ENCODE results near the gene SND1.

The SND1 gene

GRCh38 chr7:128017862-128018845 lies 366.2 kb downstream of the SND1 start:
- no peak for ATAC-seq
- Mint-ChIP-seq H3K4me3 (no peak overlapping the region), H3K4me1 (peaks cover 9% of the 10 kb centered on the region), H3K27me3 (no peaks in the 10 kb centered on the region), H3K27ac (no peak overlapping the region), H3K9me3 (no peaks in the 10 kb centered on the region), H3K36me3 (peaks cover 66% of the 10 kb centered on the region)

- Mint-ChIP-seq H3K27ac (no peak overlapping the region), H3K27me3 (no peaks in the 10 kb centered on the region), H3K4me3 (no peak overlapping the region), H3K36me3 (peaks cover 63% of the 10 kb centered on the region), H3K4me1 (peaks cover 9% of the 10 kb centered on the region), H3K9me3 (no peaks in the 10 kb centered on the region)
- no peak for ATAC-seq
Observed at GRCh38 chr7:128019288-128019687, 367.3 kb downstream of the SND1 start.

DNA sequence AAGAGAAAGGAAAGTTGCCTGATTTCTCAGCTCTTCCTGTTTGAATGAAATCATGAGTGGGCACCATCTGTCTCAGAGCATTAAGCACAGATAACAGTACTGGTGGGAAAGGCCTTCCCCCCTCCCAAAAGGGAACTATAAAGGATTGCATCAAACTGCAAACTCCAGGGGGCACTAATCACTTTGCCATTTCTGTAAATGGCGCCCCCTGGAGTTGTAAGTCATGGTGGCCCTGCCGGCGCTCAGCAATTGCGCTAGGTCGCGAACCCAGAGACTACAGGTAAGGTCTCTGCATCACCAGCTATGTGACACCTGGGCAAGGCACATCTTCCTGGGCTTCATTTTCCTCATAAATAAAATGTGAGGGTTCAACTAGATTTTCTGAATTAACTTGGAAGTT lies 368.2 kb downstream of the SND1 start:
- Mint-ChIP-seq H3K4me1 (peaks cover 9% of the 10 kb centered on the region), H3K36me3 (peaks cover 54% of the 10 kb centered on the region), H3K27ac (no peak overlapping the region), H3K27me3 (no peaks in the 10 kb centered on the region), H3K9me3 (no peaks in the 10 kb centered on the region), H3K4me3 (no peak overlapping the region)
- no peak for ATAC-seq

GRCh38 chr7:128021366-128021765 lies 369.4 kb downstream of the SND1 start:
- Mint-ChIP-seq H3K27me3 (no peaks in the 10 kb centered on the region), H3K27ac (no peak overlapping the region), H3K36me3 (peaks cover 61% of the 10 kb centered on the region), H3K4me3 (no peak overlapping the region), H3K4me1 (peaks cover 9% of the 10 kb centered on the region), H3K9me3 (no peaks in the 10 kb centered on the region)
- ATAC-seq = no peak

- H3K4me3 Mint-ChIP-seq = no peak overlapping the region
- peaks cover 15% of the 10 kb centered on the region for H3K4me1 Mint-ChIP-seq
- H3K27me3 Mint-ChIP-seq = no peaks in the 10 kb centered on the region
- peaks cover 61% of the 10 kb centered on the region for H3K36me3 Mint-ChIP-seq
- H3K9me3 Mint-ChIP-seq = no peaks in the 10 kb centered on the region
- no peak overlapping the region for H3K27ac Mint-ChIP-seq
- ATAC-seq = no peak
Observed at GRCh38 chr7:128022631-128023532, 370.9 kb downstream of the SND1 start.

DNA sequence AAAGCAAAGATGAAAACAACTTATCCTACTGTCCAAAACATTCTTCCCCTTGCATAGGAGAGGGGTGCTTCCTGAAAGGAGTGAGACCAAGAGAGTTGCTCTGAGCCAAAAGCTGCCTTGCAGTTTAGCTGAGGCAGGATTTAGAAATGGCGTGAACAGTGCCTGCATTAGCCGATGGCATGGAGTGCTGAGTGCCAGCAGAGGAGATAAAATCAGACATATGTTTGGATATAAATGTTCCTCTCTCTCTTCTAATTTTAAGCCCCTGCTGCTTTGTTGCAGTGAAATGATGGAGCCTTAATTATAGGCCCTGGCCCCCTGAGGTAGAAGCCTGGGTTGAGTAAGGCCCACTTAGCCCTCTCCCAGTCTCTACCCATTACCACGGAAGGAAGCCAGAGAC lies 372.2 kb downstream of the SND1 start:
- no peaks in the 10 kb centered on the region for H3K9me3 Mint-ChIP-seq
- H3K4me1 Mint-ChIP-seq = peaks cover 15% of the 10 kb centered on the region
- H3K4me3 Mint-ChIP-seq = no peak overlapping the region
- ATAC-seq = no peak
- no peak overlapping the region for H3K27ac Mint-ChIP-seq
- H3K27me3 Mint-ChIP-seq = no peaks in the 10 kb centered on the region
- H3K36me3 Mint-ChIP-seq = peaks cover 62% of the 10 kb centered on the region

GRCh38 chr7:128025380-128025779 lies 373.4 kb downstream of the SND1 start:
- H3K27me3 Mint-ChIP-seq = no peaks in the 10 kb centered on the region
- H3K27ac Mint-ChIP-seq = no peak overlapping the region
- peaks cover 65% of the 10 kb centered on the region for H3K36me3 Mint-ChIP-seq
- no peaks in the 10 kb centered on the region for H3K9me3 Mint-ChIP-seq
- no peak for ATAC-seq
- peaks cover 27% of the 10 kb centered on the region for H3K4me1 Mint-ChIP-seq
- H3K4me3 Mint-ChIP-seq = no peak overlapping the region

- no peaks in the 10 kb centered on the region for H3K27me3 Mint-ChIP-seq
- peaks cover 29% of the 10 kb centered on the region for H3K4me1 Mint-ChIP-seq
- H3K27ac Mint-ChIP-seq = no peak overlapping the region
- no peak overlapping the region for H3K4me3 Mint-ChIP-seq
- no peaks in the 10 kb centered on the region for H3K9me3 Mint-ChIP-seq
- H3K36me3 Mint-ChIP-seq = peaks cover 61% of the 10 kb centered on the region
- no peak for ATAC-seq
Observed at GRCh38 chr7:128025819-128026218, 373.8 kb downstream of the SND1 start.

GRCh38 chr7:128026551-128026950 lies 374.6 kb downstream of the SND1 start:
- Mint-ChIP-seq H3K4me1 (peaks cover 22% of the 10 kb centered on the region), H3K9me3 (no peaks in the 10 kb centered on the region), H3K27ac (no peak overlapping the region), H3K27me3 (no peaks in the 10 kb centered on the region), H3K36me3 (peaks cover 54% of the 10 kb centered on the region), H3K4me3 (no peak overlapping the region)
- no peak for ATAC-seq

DNA sequence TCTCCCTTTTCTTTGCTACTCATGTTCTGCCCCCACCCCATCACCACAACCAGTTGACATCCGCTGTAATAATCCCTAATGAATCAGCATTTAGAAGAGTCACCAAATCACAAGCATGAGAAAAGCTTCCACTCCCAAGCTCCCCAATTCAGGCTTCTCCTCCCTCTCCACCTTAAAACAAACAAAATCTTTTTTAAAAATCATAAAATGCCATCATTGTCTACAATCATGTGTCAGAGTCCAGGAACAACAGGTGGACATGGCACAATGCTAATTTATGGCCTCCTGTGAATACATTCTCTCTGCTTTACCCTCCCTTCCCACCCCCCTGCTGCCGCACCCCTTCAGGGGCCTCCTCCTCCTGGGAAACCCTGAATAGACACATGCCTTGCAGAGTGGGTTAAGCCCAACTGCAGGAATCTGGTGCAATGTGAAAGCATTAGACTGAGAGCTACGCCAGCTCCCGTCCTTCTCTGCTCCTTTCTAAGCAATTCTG lies 375.5 kb downstream of the SND1 start:
- peaks cover 48% of the 10 kb centered on the region for H3K36me3 Mint-ChIP-seq
- no peak for ATAC-seq
- H3K4me3 Mint-ChIP-seq = no peak overlapping the region
- H3K27ac Mint-ChIP-seq = no peak overlapping the region
- no peaks in the 10 kb centered on the region for H3K27me3 Mint-ChIP-seq
- H3K4me1 Mint-ChIP-seq = peaks cover 22% of the 10 kb centered on the region
- H3K9me3 Mint-ChIP-seq = no peaks in the 10 kb centered on the region

DNA sequence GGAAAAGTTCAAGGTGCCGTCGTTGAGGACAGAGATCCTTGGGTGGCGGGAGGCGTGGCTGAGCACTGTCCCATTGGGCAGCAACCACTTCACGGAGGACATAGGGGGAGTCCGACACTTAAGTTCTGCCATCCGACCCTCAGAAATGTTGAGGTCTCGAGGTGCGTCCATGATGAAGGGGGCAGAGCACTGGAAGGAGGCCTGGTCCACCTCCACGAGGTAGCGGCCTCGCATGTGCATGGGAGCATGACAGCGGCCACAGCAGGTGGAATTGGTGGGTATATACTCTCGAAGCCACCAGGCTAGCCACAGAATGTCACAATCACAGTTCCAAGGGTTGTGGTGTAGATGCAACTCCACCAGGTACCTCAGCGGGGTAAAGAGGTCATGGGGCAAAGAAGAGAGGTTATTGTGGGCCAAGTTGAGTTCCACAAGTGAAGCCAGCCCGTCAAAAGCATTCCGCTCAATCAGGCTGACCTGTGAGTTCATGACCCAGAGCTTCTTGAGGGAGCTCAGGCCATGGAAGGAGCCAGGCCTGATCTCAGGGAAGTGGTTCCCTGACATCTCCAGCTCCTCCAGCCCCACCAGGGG lies 377.5 kb downstream of the SND1 start:
- no peak overlapping the region for H3K27ac Mint-ChIP-seq
- H3K4me3 Mint-ChIP-seq = no peak overlapping the region
- peaks cover 35% of the 10 kb centered on the region for H3K36me3 Mint-ChIP-seq
- H3K4me1 Mint-ChIP-seq = peaks cover 30% of the 10 kb centered on the region
- H3K9me3 Mint-ChIP-seq = no peaks in the 10 kb centered on the region
- ATAC-seq = no peak
- H3K27me3 Mint-ChIP-seq = no peaks in the 10 kb centered on the region

GRCh38 chr7:128030263-128030653 lies 378.3 kb downstream of the SND1 start:
- no peak for ATAC-seq
- Mint-ChIP-seq H3K27me3 (no peaks in the 10 kb centered on the region), H3K9me3 (no peaks in the 10 kb centered on the region), H3K4me3 (peak overlapping the region; percentile 58), H3K27ac (no peak overlapping the region), H3K4me1 (peaks cover 34% of the 10 kb centered on the region), H3K36me3 (peaks cover 35% of the 10 kb centered on the region)

DNA sequence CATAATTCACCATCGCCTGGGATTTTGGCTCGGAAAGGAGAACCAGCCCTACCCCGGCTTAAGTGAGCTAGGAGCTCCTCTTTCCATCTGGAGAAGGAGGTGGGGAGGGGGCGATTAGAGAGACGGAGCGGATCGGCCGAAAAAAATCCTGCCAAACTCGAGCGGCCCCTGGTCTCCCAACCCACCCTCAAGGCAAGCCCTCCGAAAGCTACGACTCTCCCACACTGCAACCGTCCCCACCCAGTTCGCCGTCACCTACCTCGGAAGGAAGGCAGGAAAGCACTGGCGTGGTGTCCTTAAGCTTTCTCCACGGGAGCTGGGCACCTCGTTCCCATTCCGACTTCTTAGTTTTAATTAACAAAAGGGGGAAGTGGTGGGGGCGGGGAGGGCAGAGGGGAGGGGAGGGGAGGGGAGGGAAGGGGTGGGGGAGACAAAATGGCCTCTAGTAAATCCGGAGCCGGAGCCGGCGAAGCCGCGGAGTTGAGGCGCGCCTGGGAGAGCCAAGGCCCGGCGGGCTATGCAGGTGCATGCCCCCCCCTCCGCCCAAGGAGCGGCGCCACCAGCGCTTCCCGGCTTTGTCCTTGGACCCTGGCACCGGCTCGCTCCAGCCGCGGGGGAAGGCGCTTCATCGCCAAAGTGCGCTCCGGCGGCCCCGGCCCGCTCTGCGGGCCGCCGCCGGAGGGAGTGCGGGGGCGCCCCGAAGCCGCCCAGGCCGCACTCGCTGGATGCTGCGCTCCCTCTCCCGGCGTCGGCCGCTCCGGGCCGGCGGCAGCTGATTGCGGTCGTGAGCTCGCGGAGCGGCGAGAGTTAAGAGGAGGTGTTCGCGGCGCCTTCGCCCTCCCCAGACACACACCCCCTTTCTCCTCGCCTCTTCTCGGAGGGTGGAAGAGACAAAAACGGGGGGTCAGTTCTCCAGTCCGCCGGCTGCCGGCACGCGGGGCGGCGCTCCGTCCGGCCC lies 378.9 kb downstream of the SND1 start, which contains the start of gene LRRC4:
TSS of gene LRRC4 (minus strand) at position 784 of the 958 bp plus-strand sequence. CDS start 797 bp downstream, outside the sequence.
- Mint-ChIP-seq H3K9me3 (no peaks in the 10 kb centered on the region), H3K36me3 (peaks cover 32% of the 10 kb centered on the region), H3K27me3 (no peaks in the 10 kb centered on the region), H3K4me1 (peaks cover 38% of the 10 kb centered on the region), H3K4me3 (peak within 1 kb of the TSS; percentile 78), H3K27ac (no peak within 1 kb of the TSS)
- ATAC-seq = peak; percentile 64
